Breast epithelium (tissue), 4 donors: ENCODE results near the gene DOCK10. TPM values are rescaled to one million over a fixed set of nuclear protein-coding genes. Genes with fewer than 3 reads are reported as not detected.

Source experiments
- DNase-seq, 2 donors: peaks; one replicate each; pipeline ENCODE4 v3.0.0-alpha.2; 2019; ENCODE audit warnings: low spot score in 2 of 2
- H3K27ac ChIP-seq, 2 donors: fragments of 200-600 bp; sonication (generic) in 1 of 2; one replicate each; pipeline ENCODE4 v1.5.1; 2016 to 2019; ENCODE audit warnings: mild to moderate bottlenecking in 1 of 2
- H3K27me3 ChIP-seq, 2 donors: fragments of 200-600 bp; sonication (generic) in 1 of 2; one replicate each; pipeline versions ENCODE4 v1.5.1 to v1.6.0; 2017 to 2019; ENCODE audit warnings: control low read depth in 1 of 2, mild to moderate bottlenecking in 1 of 2
- H3K36me3 ChIP-seq: fragments of 200-600 bp; one replicate; pipeline ENCODE4 v1.5.1; 2019
- H3K4me1 ChIP-seq, 2 donors: fragments of 200-600 bp; sonication (generic); one replicate each; pipeline ENCODE4 v1.5.1; 2016 to 2019; ENCODE audit warnings: control low read depth in 1 of 2
- H3K4me3 ChIP-seq, 3 donors: fragments of 200-600 bp; sonication (generic); 1 replicate in 2 of 3; 2 replicates in 1 of 3; pipeline ENCODE4 v1.5.1; 2016 to 2019; ENCODE audit warnings: mild to moderate bottlenecking in 3 of 3, moderate library complexity in 2 of 3
- H3K9me3 ChIP-seq, 2 donors: fragments of 200-600 bp; sonication (generic) in 1 of 2; one replicate each; pipeline ENCODE4 v1.5.1; 2016 to 2019; ENCODE audit warnings: control low read depth in 1 of 2
- POLR2A ChIP-seq: fragments of 450-650 bp; IDR thresholded peaks from one replicate; pipeline ENCODE4 v1.6.1; 2016; ENCODE audit warnings: antibody characterized with exemption, mild to moderate bottlenecking, moderate library complexity
- POLR2AphosphoS5 ChIP-seq, 3 donors: sonication (generic); formaldehyde crosslinking; IDR thresholded peaks; one replicate each; pipeline ENCODE4 v1.6.1; 2017; ENCODE audit warnings: antibody characterized with exemption in 3 of 3
- intact Hi-C: fragments of 100-400 bp; cut with DNase I; formaldehyde crosslinking; loops from one replicate; pipeline ENCODE4 v1.15.1; 2023; ENCODE audit warnings: low total_unique reads
- total RNA-seq, 3 donors: library from RNA; depleted of rRNA; stranded (reverse); fragments of >200 nt; gene quantifications; one replicate each; pipeline ENCODE4 v1.1.0, GENCODE V29; 2016
- TF ChIP-seq, protein P1 (sequence below), 3 donors: fragments of 450-650 bp; IDR thresholded peaks; one replicate each; pipeline ENCODE4 v1.5.1; 2016 to 2017; ENCODE audit warnings: antibody characterized with exemption in 3 of 3, mild to moderate bottlenecking in 3 of 3, moderate library complexity in 3 of 3

DOCK10 gene
- total RNA-seq, 3 donors from 2014 or later: 13.8 to 23.9 (median 15.4) TPM

DNA sequence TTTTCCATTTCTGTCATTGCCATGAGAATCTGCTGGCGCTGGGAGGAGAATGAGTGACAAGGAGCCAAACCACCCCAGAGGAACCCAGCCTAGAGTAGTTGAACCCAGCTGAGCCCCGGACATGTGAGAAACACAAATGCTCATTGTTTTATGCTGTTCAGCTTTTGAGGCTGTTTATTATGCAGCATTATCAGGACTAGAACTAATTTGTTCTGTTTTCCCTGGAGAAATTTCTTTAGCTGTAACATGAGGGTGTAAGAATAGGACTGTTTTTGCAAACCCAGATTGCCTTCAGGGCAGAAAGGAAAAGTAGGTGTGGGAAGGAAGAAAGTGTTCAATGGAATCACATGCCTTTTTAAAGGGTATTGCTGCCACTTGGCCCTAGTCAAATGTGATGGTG is 28.5 kb upstream of the DOCK10 start:
- intact Hi-C loops: no loop called here
- no peak overlapping the region for H3K27ac ChIP-seq

DNA sequence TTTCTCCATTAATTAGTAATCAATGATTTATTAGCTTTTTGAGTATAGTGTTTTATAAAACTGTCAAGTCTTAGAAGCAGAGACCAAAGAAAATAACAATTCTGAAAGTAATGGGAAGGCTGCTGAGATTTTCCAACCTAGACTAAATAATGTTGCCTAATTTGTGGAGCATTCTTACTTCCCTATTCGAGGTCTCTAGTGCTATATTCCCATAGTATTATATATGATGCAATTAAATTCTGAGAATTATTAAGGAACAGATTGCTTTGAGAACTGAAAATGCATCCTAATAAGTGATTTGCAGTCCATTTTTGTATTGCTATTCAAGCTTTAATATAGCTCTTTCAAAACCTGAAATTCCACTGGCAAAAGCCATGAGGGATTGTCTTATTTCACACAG is 27.7 kb upstream of the DOCK10 start:
- Histone ChIP-seq H3K4me3 (no peak overlapping the region), H3K9me3 (no peaks in the 10 kb centered on the region), H3K27ac (no peak overlapping the region), H3K27me3 (no peaks in the 10 kb centered on the region), H3K4me1 (no peaks in the 10 kb centered on the region), H3K36me3 (no peaks in the 10 kb centered on the region)
- TF ChIP-seq POLR2A (no peak), POLR2AphosphoS5 (IDR thresholded peaks at IDR 0.05) (no peak)
- TF ChIP-seq, protein P1, sequence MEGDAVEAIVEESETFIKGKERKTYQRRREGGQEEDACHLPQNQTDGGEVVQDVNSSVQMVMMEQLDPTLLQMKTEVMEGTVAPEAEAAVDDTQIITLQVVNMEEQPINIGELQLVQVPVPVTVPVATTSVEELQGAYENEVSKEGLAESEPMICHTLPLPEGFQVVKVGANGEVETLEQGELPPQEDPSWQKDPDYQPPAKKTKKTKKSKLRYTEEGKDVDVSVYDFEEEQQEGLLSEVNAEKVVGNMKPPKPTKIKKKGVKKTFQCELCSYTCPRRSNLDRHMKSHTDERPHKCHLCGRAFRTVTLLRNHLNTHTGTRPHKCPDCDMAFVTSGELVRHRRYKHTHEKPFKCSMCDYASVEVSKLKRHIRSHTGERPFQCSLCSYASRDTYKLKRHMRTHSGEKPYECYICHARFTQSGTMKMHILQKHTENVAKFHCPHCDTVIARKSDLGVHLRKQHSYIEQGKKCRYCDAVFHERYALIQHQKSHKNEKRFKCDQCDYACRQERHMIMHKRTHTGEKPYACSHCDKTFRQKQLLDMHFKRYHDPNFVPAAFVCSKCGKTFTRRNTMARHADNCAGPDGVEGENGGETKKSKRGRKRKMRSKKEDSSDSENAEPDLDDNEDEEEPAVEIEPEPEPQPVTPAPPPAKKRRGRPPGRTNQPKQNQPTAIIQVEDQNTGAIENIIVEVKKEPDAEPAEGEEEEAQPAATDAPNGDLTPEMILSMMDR (IDR thresholded peaks at IDR 0.05): no peak
- no peak for DNase-seq
- intact Hi-C loops: no loop called here

More for the DNA sequence above, 28.5 kb upstream of the DOCK10 start:
- no peak for DNase-seq
- Histone ChIP-seq H3K9me3 (no peaks in the 10 kb centered on the region), H3K36me3 (no peaks in the 10 kb centered on the region), H3K27me3 (no peaks in the 10 kb centered on the region), H3K4me1 (no peaks in the 10 kb centered on the region), H3K4me3 (no peak overlapping the region)
- TF ChIP-seq POLR2AphosphoS5 (IDR thresholded peaks at IDR 0.05) (no peak), POLR2A (no peak)
- TF ChIP-seq, protein P1 (IDR thresholded peaks at IDR 0.05): no peak

DNA sequence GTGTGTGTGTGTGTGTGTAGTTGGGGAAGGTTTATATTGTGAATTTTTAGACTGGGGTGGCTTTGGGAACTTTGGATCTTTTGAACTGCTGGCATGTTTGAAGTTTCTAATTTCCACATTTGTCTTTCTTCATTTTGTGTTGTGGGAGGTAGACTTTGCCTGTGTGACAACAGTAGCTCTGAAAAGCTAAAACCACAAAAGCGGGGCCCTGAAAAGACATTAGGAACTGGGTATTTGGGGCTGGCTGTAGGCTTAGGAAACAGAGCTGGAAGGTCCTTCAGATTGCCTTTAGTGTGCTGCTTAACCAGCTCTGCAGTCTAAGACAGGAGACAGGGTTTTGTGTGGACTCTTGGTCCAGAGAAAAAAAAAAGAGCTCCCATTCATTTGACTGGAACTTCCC is 27.2 kb upstream of the DOCK10 start:
- DNase-seq: no peak
- Histone ChIP-seq H3K4me3 (no peak overlapping the region), H3K27ac (no peak overlapping the region), H3K36me3 (no peaks in the 10 kb centered on the region), H3K27me3 (no peaks in the 10 kb centered on the region), H3K4me1 (no peaks in the 10 kb centered on the region), H3K9me3 (no peaks in the 10 kb centered on the region)
- intact Hi-C loops: no loop called here
- TF ChIP-seq POLR2A: no peak
- no peak for TF ChIP-seq POLR2AphosphoS5 (IDR thresholded peaks at IDR 0.05)
- TF ChIP-seq, protein P1 (IDR thresholded peaks at IDR 0.05): no peak

- no peaks in the 10 kb centered on the region for H3K4me1 ChIP-seq
- no peak for DNase-seq
- H3K27me3 ChIP-seq: no peaks in the 10 kb centered on the region
- TF ChIP-seq POLR2AphosphoS5 (IDR thresholded peaks at IDR 0.05): no peak
- no peak for TF ChIP-seq POLR2A
- TF ChIP-seq, protein P1 (IDR thresholded peaks at IDR 0.05): no peak
- no peaks in the 10 kb centered on the region for H3K36me3 ChIP-seq
- H3K9me3 ChIP-seq: no peaks in the 10 kb centered on the region
- no peak overlapping the region for H3K27ac ChIP-seq
- intact Hi-C loops: no loop called here
- no peak overlapping the region for H3K4me3 ChIP-seq
These were observed 23.6 kb upstream of the DOCK10 start for GRCh38 chr2:225065882-225066281.

- Histone ChIP-seq H3K9me3 (no peaks in the 10 kb centered on the region), H3K4me1 (no peaks in the 10 kb centered on the region), H3K27me3 (no peaks in the 10 kb centered on the region), H3K4me3 (no peak overlapping the region), H3K27ac (no peak overlapping the region), H3K36me3 (no peaks in the 10 kb centered on the region)
- TF ChIP-seq POLR2AphosphoS5 (IDR thresholded peaks at IDR 0.05) (no peak), POLR2A (no peak)
- TF ChIP-seq, protein P1 (IDR thresholded peaks at IDR 0.05): no peak
- DNase-seq: no peak
- intact Hi-C loops: no loop called here
These were observed 22.7 kb upstream of the DOCK10 start for GRCh38 chr2:225064928-225065327.
